ENCODE data around the gene CPM. TPM values are rescaled to one million over a fixed set of nuclear protein-coding genes. Genes with fewer than 3 reads are reported as not detected.

The CPM gene
- total and polyA plus RNA-seq, 4 donors: 0.56 to 26.6 (median 18.1) TPM

DNA sequence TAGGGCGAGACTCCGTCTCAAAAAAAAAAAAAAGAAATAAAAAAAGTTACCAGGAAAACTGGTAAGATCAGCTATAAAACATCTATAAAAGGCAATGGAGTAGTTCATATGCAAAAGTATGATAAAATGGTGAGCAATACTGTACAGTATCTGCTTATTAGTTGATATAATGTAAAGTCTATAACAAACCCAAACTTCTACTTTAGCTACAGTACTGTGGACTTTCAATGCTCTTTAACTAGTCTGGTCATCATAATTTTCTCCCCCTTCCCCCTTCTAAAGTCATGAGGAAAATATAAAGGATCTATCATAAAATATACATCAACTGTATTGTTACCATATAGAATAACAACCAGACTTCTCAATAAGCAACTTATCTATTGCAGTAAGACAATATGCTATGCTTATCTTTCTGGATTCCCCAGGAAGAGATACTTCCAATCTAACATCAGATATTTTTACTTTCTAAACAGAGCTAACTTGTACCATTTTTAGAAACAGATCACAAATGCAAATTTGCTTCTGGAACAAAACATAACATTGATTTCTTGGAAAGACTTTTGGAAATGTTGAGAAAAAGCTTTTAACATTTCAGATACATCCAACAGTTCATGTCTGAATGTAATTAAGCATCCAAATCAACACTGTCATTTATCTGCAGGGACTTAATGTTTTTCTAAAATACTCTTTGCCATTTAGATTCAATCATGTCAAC, 81.2 kb downstream of the CPM start:
- Histone ChIP-seq H3K9me3 (ENCODE audit: control insufficient read depth, low read length) (no peaks in the 10 kb centered on the region), H3K4me3 (ENCODE audit: low read length in 2 of 2) (no peak overlapping the region), H3K4me1 (ENCODE audit: control insufficient read depth in 1 of 2, insufficient read depth in 2 of 2, low read length in 2 of 2) (no peaks in the 10 kb centered on the region), H3K27ac (ENCODE audit: low read depth in 1 of 2, low read length in 2 of 2) (no peak overlapping the region), H3K36me3 (ENCODE audit: control insufficient read depth in 1 of 2, insufficient read depth in 2 of 2, low read length in 1 of 2) (no peaks in the 10 kb centered on the region), H3K27me3 (ENCODE audit: control insufficient read depth in 1 of 2, insufficient read depth in 2 of 2, low read length in 1 of 2) (no peaks in the 10 kb centered on the region)
- intact Hi-C loops (cut with DNase I): no loop called here
- DNase-seq: no peak
- 92 to 94% methylated on average over 2 of the region's 2 CpGs for WGBS, 2 donors
- no peak for ATAC-seq (ENCODE audit: low FRiP score)

DNA sequence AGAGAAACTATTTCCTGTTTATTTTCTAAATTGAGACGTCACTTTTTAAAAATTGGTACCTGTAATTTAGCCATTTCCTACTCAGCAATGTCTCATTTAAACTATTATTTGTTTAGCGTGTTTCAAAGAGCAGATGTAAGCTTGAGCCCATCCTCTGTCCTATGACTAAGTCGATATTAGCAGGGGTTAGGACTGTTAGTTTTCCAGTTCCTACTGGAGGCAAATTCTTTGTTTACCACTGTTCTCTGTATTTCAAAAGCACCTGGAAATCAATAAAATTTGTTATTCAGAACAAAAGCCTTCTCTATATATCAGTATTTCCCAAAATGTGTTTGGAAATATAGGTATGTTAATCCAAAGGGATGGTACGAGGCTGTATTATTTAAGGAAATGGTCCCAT, 82.6 kb downstream of the CPM start:
- no peaks in the 10 kb centered on the region for H3K9me3 ChIP-seq (ENCODE audit: control insufficient read depth, low read length)
- H3K4me3 ChIP-seq (ENCODE audit: low read length in 2 of 2): no peak overlapping the region
- intact Hi-C loops (cut with DNase I): no loop called here
- no peak for ATAC-seq (ENCODE audit: low FRiP score)
- H3K4me1 ChIP-seq (ENCODE audit: control insufficient read depth in 1 of 2, insufficient read depth in 2 of 2, low read length in 2 of 2): no peaks in the 10 kb centered on the region
- no peaks in the 10 kb centered on the region for H3K27me3 ChIP-seq (ENCODE audit: control insufficient read depth in 1 of 2, insufficient read depth in 2 of 2, low read length in 1 of 2)
- H3K36me3 ChIP-seq (ENCODE audit: control insufficient read depth in 1 of 2, insufficient read depth in 2 of 2, low read length in 1 of 2): no peaks in the 10 kb centered on the region
- no peak for DNase-seq
- H3K27ac ChIP-seq (ENCODE audit: low read depth in 1 of 2, low read length in 2 of 2): no peak overlapping the region
- WGBS, 2 donors: 65 to 66% methylated on average over 4 of the region's 4 CpGs

DNA sequence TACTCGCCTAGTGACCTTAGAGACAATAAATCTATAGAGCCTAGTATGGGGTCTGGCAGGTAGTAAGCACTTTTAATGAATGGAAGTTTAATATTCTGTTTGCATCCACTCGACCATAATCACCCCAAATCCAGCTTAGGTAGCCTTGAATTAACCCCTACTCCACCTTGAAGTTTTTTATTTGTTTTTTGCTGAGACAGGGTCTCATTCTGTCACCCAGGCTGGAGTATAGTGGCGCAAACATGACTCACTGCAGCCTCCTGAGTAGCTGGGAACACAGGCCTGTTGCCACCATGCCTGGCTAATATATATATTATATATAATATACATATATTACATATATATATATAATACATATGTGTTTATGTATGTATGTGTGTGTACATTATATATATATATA, 86.2 kb downstream of the CPM start:
- no peak overlapping the region for H3K27ac ChIP-seq (ENCODE audit: low read depth in 1 of 2, low read length in 2 of 2)
- no peak for ATAC-seq (ENCODE audit: low FRiP score)
- H3K36me3 ChIP-seq (ENCODE audit: control insufficient read depth in 1 of 2, insufficient read depth in 2 of 2, low read length in 1 of 2): peaks cover 0 to 2% of the 10 kb centered on the region in 2 donors
- peaks cover 0 to under 1% of the 10 kb centered on the region in 2 donors for H3K4me1 ChIP-seq (ENCODE audit: control insufficient read depth in 1 of 2, insufficient read depth in 2 of 2, low read length in 2 of 2)
- DNase-seq: no peak
- H3K9me3 ChIP-seq (ENCODE audit: control insufficient read depth, low read length): no peaks in the 10 kb centered on the region
- H3K4me3 ChIP-seq (ENCODE audit: low read length in 2 of 2): no peak overlapping the region
- intact Hi-C loops (cut with DNase I): no loop called here
- H3K27me3 ChIP-seq (ENCODE audit: control insufficient read depth in 1 of 2, insufficient read depth in 2 of 2, low read length in 1 of 2): no peaks in the 10 kb centered on the region
- WGBS, 2 donors: 78 to 80% methylated on average over 3 of the region's 3 CpGs

DNA sequence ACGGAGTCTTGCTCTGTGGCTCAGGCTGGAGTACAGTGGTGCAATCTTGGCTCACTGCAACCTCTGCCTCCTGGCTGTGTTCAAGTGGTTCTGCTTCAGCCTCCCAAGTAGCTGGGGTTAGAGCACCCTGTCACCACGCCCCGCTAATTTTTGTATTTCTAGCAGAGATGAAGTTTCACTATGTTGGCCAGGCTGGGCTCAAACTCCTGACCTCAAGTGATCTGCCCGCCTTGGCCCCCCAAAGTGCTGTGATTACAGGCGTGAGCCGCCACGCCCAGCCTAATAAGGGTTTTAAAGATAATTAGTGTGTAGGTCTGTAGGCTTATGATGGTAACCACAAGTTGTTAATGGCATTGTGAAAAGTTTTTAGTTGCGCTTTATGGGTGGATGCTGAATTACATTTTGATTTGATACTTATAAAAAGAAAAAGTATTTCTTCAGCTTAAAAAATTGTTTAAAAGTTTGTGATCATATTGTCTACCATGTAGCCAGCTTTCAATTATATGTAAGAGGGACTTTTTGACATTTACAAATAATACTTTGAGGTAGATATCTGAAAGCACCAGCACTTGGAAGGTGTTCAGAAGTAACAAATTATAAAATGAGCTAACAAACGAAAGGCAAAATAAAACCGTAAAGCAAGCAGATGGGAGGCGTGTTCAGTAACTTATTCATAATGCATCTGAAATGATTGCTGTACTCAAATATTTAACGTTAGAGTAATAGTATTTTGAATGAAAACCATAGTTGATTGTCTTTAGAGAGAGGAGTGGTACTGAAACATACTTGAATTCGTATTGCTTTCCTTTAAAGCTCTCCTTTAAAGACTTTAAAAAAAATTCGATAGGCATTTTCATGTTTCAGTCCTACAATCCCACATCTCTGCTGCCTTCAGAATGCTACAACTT, 87.9 kb downstream of the CPM start:
- H3K9me3 ChIP-seq (ENCODE audit: control insufficient read depth, low read length): no peaks in the 10 kb centered on the region
- 87 to 88% methylated on average over 14 of the region's 14 CpGs for WGBS, 2 donors
- peaks cover 0 to 2% of the 10 kb centered on the region in 2 donors for H3K4me1 ChIP-seq (ENCODE audit: control insufficient read depth in 1 of 2, insufficient read depth in 2 of 2, low read length in 2 of 2)
- H3K27me3 ChIP-seq (ENCODE audit: control insufficient read depth in 1 of 2, insufficient read depth in 2 of 2, low read length in 1 of 2): no peaks in the 10 kb centered on the region
- no peak overlapping the region for H3K4me3 ChIP-seq (ENCODE audit: low read length in 2 of 2)
- DNase-seq: no peak
- H3K27ac ChIP-seq (ENCODE audit: low read depth in 1 of 2, low read length in 2 of 2): no peak overlapping the region
- H3K36me3 ChIP-seq (ENCODE audit: control insufficient read depth in 1 of 2, insufficient read depth in 2 of 2, low read length in 1 of 2): peaks cover 2 to 4% of the 10 kb centered on the region in 2 donors
- intact Hi-C loops (cut with DNase I): no loop called here
- ATAC-seq (ENCODE audit: low FRiP score): no peak

DNA sequence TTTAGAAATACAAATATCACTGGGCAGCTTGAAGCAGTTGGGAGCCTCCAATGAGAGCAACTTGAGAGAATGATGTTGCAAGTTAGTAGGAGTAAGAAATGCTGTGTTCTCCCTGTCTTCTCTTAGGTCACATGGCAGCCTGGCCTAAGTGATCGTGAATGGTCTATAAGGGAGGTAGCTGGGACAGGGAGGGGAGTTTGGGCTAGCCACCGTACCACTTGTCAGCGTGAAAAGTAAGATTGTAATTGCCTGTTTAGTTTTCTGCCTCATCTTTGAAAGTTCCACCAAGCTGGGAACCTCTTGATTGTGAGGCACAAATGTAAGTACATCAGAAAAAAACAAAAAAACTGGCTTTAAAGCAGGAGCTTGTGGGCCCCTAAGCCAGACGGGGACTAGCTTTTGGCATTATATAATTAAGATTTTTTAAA, 88.6 kb downstream of the CPM start:
- Histone ChIP-seq H3K27ac (ENCODE audit: low read depth in 1 of 2, low read length in 2 of 2) (no peak overlapping the region), H3K4me3 (ENCODE audit: low read length in 2 of 2) (no peak overlapping the region), H3K4me1 (ENCODE audit: control insufficient read depth in 1 of 2, insufficient read depth in 2 of 2, low read length in 2 of 2) (peaks cover 0 to 2% of the 10 kb centered on the region in 2 donors), H3K9me3 (ENCODE audit: control insufficient read depth, low read length) (no peaks in the 10 kb centered on the region), H3K36me3 (ENCODE audit: control insufficient read depth in 1 of 2, insufficient read depth in 2 of 2, low read length in 1 of 2) (peaks cover 4 to 6% of the 10 kb centered on the region in 2 donors), H3K27me3 (ENCODE audit: control insufficient read depth in 1 of 2, insufficient read depth in 2 of 2, low read length in 1 of 2) (no peaks in the 10 kb centered on the region)
- ATAC-seq (ENCODE audit: low FRiP score): no peak
- DNase-seq: no peak
- intact Hi-C loops (cut with DNase I): no loop called here
- 82 to 89% methylated on average over 4 of the region's 4 CpGs for WGBS, 2 donors

DNA sequence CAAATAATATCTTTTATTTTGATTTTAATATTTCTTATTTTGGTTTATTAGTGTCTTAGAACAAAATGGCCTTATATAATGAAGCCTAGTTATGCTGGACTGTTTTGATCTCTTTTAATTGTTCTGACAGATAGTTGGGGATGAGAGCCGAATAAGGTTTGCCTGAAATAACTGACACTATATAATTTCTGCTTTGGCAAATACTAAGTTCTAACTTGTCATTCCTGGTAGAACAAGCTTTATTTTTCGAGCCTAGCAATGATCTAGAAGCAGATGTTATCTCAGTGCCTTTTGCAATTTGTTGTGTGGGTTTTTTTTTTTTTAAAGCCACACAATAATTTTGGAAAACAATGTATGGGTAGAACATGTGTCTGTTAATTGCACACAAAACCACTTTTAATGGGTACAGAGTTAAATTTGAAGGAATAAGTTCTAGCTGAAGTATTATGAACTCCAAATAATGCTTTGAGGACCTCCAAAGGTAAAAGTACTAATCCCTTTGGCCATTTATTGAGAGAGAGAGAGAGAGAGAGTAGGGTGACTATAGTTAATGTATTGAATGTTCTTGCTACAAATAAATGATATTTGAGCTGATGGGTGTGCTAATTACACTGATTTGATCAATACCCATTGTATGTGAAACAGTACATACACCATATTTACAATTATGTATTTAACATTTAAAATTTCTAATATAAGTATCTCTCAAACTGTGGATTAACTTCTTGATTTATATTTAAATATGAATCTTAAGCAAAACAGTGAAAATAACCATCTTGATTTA, 90.0 kb downstream of the CPM start:
- no peak for DNase-seq
- Histone ChIP-seq H3K36me3 (ENCODE audit: control insufficient read depth in 1 of 2, insufficient read depth in 2 of 2, low read length in 1 of 2) (peaks cover 4 to 10% of the 10 kb centered on the region in 2 donors), H3K4me1 (ENCODE audit: control insufficient read depth in 1 of 2, insufficient read depth in 2 of 2, low read length in 2 of 2) (peaks cover 0 to 2% of the 10 kb centered on the region in 2 donors), H3K4me3 (ENCODE audit: low read length in 2 of 2) (no peak overlapping the region), H3K27me3 (ENCODE audit: control insufficient read depth in 1 of 2, insufficient read depth in 2 of 2, low read length in 1 of 2) (no peaks in the 10 kb centered on the region), H3K27ac (ENCODE audit: low read depth in 1 of 2, low read length in 2 of 2) (no peak overlapping the region), H3K9me3 (ENCODE audit: control insufficient read depth, low read length) (no peaks in the 10 kb centered on the region)
- no peak for ATAC-seq (ENCODE audit: low FRiP score)
- WGBS, 2 donors: 73 to 78% methylated on average over 2 of the region's 2 CpGs
- intact Hi-C loops (cut with DNase I): no loop called here

DNA sequence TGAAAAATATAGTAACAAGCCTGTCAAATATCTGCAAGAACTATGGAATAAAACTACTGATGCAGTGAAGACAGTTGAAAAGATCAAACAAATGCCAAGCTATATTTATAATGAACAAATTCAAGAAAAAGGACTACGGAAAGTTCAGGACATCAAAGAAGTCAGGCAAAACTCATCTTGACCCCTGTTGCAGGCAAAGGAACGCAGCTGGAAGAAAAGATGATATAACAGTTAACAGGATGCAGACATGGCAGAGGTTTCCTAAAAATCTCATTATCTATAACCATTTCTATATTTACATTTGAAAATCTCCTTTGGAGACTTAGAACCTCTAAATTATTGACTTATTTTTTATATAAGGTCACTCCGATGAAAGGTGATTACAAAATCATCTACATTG, 90.8 kb downstream of the CPM start:
- intact Hi-C loops (cut with DNase I): no loop called here
- H3K27me3 ChIP-seq (ENCODE audit: control insufficient read depth in 1 of 2, insufficient read depth in 2 of 2, low read length in 1 of 2): no peaks in the 10 kb centered on the region
- no peak overlapping the region for H3K4me3 ChIP-seq (ENCODE audit: low read length in 2 of 2)
- H3K9me3 ChIP-seq (ENCODE audit: control insufficient read depth, low read length): no peaks in the 10 kb centered on the region
- ATAC-seq (ENCODE audit: low FRiP score) (no peak), DNase-seq (no peak)
- H3K36me3 ChIP-seq (ENCODE audit: control insufficient read depth in 1 of 2, insufficient read depth in 2 of 2, low read length in 1 of 2): peaks cover 7 to 10% of the 10 kb centered on the region in 2 donors
- WGBS, 2 donors: 92 to 95% methylated on average over 3 of the region's 3 CpGs
- peaks cover 0 to 2% of the 10 kb centered on the region in 2 donors for H3K4me1 ChIP-seq (ENCODE audit: control insufficient read depth in 1 of 2, insufficient read depth in 2 of 2, low read length in 2 of 2)
- H3K27ac ChIP-seq (ENCODE audit: low read depth in 1 of 2, low read length in 2 of 2): no peak overlapping the region

DNA sequence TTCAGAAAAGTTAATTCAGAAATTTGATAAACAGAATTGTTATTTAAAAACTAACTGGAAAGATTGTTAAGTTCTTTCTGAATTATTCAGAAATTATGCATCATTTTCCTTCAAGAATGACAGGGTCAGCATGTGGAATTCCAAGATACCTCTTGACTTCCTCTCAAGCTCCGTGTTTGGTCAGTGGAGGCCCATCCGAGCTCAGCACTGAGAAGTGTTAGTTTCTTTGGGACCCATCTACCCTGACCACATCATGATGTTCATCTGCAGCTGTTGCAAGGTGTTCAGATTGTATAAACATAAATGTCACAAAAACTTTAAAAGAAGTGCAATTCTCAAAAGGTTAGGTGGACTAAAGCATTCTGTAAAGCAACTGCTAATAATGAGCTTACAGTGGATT, 91.3 kb downstream of the CPM start:
- intact Hi-C loops (cut with DNase I): no loop called here
- Histone ChIP-seq H3K36me3 (ENCODE audit: control insufficient read depth in 1 of 2, insufficient read depth in 2 of 2, low read length in 1 of 2) (peaks cover 7 to 10% of the 10 kb centered on the region in 2 donors), H3K9me3 (ENCODE audit: control insufficient read depth, low read length) (no peaks in the 10 kb centered on the region), H3K4me1 (ENCODE audit: control insufficient read depth in 1 of 2, insufficient read depth in 2 of 2, low read length in 2 of 2) (peaks cover 0 to 2% of the 10 kb centered on the region in 2 donors), H3K27ac (ENCODE audit: low read depth in 1 of 2, low read length in 2 of 2) (no peak overlapping the region), H3K27me3 (ENCODE audit: control insufficient read depth in 1 of 2, insufficient read depth in 2 of 2, low read length in 1 of 2) (no peaks in the 10 kb centered on the region), H3K4me3 (ENCODE audit: low read length in 2 of 2) (no peak overlapping the region)
- WGBS, 2 donors: 83 to 84% methylated on average over 2 of the region's 2 CpGs
- ATAC-seq (ENCODE audit: low FRiP score) (no peak), DNase-seq (no peak)
